HG02763 (cell line): ENCODE results near the gene RIF1.

Experiments used
- ATAC-seq: cut with Tn5 transposase; IDR thresholded peaks from one replicate; pipeline ENCODE4 v1.9.1; 2021; ENCODE audit warnings: mild to moderate bottlenecking, moderate library complexity; ENCODE audit not compliant: unreplicated experiment

Gene RIF1

GRCh38 chr2:151518802-151519201 lies 109.1 kb downstream of the RIF1 start:
- no peak for ATAC-seq

DNA sequence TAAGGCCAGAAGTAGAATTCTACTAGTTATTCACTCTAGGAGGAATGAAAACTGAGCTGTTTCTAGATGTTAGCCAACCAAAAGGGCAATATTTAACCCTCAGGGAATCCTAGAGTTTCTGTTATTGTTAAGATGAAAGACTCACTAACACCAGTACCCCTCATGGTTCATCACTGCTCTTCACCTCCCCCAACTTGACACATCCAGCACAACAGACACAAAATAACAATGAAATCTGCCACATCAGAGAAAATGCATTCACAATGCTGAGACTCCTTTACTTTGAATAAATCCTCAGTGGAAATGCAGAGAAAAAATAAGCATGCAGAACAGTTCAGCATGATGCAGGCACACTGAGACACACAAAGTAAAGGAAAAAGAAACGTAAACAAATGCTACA lies 111.3 kb downstream of the RIF1 start:
- ATAC-seq: no peak

GRCh38 chr2:151522556-151522955 lies 112.9 kb downstream of the RIF1 start:
- ATAC-seq: no peak

- no peak for ATAC-seq
Measured at GRCh38 chr2:151523850-151524249, 114.1 kb downstream of the RIF1 start.

GRCh38 chr2:151525821-151526373 lies 116.2 kb downstream of the RIF1 start:
- ATAC-seq: no peak

DNA sequence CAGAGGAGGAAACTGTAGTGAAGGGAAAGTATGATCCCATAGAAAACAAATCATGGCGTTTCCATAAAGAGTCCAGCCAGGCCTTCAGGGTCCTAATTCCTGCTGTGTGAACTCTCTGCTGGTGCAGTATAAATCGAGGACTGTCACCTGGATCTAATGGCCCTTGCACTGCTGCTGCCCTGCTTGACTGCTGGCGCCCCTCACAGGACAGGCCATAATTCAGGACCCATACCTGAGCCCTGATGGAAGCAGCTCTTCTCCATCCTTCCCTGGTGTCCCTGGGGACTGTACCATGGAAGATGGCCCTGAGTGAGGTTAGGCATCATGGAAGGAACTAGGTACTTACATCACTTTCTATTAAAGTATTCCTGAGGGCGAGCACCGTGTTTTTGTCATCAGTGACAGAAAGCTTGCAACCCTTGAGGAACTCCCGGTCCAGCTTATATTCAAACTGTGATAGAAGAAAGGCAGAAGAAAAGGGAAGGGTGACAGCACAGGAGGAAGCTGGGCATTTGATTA lies 116.9 kb downstream of the RIF1 start:
- ATAC-seq: no peak
